ENCODE results near the gene ASB5.

Gene ASB5

DNA sequence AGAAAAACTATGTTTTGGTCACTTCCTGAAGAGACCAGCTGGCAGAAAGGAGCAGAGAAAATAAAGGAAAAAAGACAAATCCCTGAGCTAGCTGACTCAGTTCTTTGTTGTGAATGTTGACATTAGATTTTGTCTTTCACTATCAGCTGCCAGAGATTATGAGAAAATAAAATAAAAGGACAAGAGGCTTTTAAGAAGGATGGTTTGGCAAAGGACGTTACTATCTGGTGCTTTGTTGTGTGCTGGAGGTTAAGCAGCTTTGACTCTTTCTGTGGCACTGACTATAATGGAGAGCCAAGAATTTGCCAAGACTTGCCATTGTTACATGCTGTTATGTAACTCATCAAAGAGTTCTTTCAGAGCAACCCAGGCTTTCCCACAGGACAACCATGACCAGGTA is 12.1 kb downstream of the ASB5 start:
- Histone ChIP-seq H3K4me2 (ENCODE audit: low read depth, low read length, poor library complexity, severe bottlenecking) (no peak overlapping the region), H3K9me3 (ENCODE audit: insufficient read depth, low read depth, low read length) (no peaks in the 10 kb centered on the region), H3K9me2 (replicated peaks; ENCODE audit: low read depth, low read length) (no peaks in the 10 kb centered on the region), H3F3A (ENCODE audit: low read depth) (no peaks in the 10 kb centered on the region), H3K27me3 (ENCODE audit: insufficient read depth, low read length, poor library complexity, severe bottlenecking) (no peaks in the 10 kb centered on the region), H2AFZ (ENCODE audit: low read length) (no peak overlapping the region), H3K36me3 (ENCODE audit: insufficient read depth, low read length) (no peaks in the 10 kb centered on the region), H3K79me2 (ENCODE audit: insufficient read depth, low read length) (no peaks in the 10 kb centered on the region), H4K20me1 (ENCODE audit: insufficient read depth, low read length, poor library complexity, severe bottlenecking) (no peaks in the 10 kb centered on the region), H3K4me3 (ENCODE audit: low read length, poor library complexity, severe bottlenecking) (no peak overlapping the region), H3K9ac (ENCODE audit: low read depth, low read length, poor library complexity, severe bottlenecking) (no peak overlapping the region), H3K4me1 (ENCODE audit: insufficient read depth, low read length, poor library complexity, severe bottlenecking) (no peaks in the 10 kb centered on the region)
- TF ChIP-seq EZH2phosphoT487 (IDR thresholded peaks at IDR 0.05; ENCODE audit: borderline replicate concordance) = no peak
- TF ChIP-seq, protein P1, sequence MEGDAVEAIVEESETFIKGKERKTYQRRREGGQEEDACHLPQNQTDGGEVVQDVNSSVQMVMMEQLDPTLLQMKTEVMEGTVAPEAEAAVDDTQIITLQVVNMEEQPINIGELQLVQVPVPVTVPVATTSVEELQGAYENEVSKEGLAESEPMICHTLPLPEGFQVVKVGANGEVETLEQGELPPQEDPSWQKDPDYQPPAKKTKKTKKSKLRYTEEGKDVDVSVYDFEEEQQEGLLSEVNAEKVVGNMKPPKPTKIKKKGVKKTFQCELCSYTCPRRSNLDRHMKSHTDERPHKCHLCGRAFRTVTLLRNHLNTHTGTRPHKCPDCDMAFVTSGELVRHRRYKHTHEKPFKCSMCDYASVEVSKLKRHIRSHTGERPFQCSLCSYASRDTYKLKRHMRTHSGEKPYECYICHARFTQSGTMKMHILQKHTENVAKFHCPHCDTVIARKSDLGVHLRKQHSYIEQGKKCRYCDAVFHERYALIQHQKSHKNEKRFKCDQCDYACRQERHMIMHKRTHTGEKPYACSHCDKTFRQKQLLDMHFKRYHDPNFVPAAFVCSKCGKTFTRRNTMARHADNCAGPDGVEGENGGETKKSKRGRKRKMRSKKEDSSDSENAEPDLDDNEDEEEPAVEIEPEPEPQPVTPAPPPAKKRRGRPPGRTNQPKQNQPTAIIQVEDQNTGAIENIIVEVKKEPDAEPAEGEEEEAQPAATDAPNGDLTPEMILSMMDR (conservative IDR thresholded peaks at IDR 0.05; ENCODE audit: low read length) = no peak

DNA sequence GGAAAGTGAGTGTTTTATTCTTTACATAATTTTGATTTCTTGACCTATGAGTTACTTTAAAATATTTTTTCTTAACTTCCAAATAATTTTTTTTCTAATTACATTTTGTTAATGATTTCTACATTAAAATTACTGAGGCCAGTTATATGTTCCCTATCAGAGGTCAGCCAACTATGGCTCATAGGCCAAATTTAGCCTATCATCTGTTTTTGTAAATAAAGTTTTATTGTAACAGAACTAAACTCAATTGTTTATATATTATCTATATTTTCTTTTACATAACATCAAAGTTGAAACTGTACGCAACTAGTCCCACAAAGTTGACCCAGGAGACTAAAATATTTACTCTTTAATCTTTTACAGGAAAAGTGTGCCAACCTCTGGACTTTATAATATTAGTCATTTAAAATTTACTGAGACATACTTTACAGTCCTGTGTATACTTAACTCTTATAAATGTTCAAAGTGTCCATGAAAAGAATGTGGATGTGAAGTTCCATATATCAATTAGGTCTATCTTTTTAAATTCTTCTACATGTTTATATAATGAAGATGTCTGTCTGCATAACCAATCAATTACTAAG is 26.2 kb downstream of the ASB5 start:
- H3K79me2 ChIP-seq (ENCODE audit: insufficient read depth, low read length) = no peaks in the 10 kb centered on the region
- H3K4me3 ChIP-seq (ENCODE audit: low read length, poor library complexity, severe bottlenecking) = no peak overlapping the region
- no peak overlapping the region for H3K9ac ChIP-seq (ENCODE audit: low read depth, low read length, poor library complexity, severe bottlenecking)
- no peaks in the 10 kb centered on the region for H3K9me3 ChIP-seq (ENCODE audit: insufficient read depth, low read depth, low read length)
- H4K20me1 ChIP-seq (ENCODE audit: insufficient read depth, low read length, poor library complexity, severe bottlenecking) = no peaks in the 10 kb centered on the region
- TF ChIP-seq, protein P1 (conservative IDR thresholded peaks at IDR 0.05; ENCODE audit: low read length) = no peak
- no peak for TF ChIP-seq EZH2phosphoT487 (IDR thresholded peaks at IDR 0.05; ENCODE audit: borderline replicate concordance)
- H3K4me2 ChIP-seq (ENCODE audit: low read depth, low read length, poor library complexity, severe bottlenecking) = no peak overlapping the region
- no peak overlapping the region for H2AFZ ChIP-seq (ENCODE audit: low read length)
- H3K27me3 ChIP-seq (ENCODE audit: insufficient read depth, low read length, poor library complexity, severe bottlenecking) = no peaks in the 10 kb centered on the region
- no peaks in the 10 kb centered on the region for H3K4me1 ChIP-seq (ENCODE audit: insufficient read depth, low read length, poor library complexity, severe bottlenecking)
- H3F3A ChIP-seq (ENCODE audit: low read depth) = no peaks in the 10 kb centered on the region
- no peaks in the 10 kb centered on the region; the same call in 1 of the 2 replicates for H3K9me2 ChIP-seq (replicated peaks; ENCODE audit: low read depth, low read length)
- H3K36me3 ChIP-seq (ENCODE audit: insufficient read depth, low read length) = no peaks in the 10 kb centered on the region

DNA sequence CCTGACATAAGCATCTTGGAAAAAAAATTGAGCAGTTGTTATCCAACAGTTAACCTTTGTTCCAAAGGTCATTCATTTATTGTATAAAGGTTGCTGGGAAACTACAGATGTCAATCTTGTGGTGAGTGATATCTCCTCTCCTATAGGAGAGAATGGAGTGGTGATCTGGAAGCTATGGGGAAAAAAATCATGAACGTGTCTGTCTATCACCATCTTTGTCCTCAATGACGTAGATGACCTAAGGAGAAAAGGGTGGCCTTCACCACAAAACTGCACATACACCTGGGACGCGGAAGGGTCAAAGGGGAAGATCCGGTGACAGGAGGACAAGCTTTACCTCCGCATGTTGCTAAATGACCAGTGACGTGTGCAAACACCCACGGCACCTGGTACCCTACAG is 27.3 kb downstream of the ASB5 start:
- Histone ChIP-seq H3K4me2 (ENCODE audit: low read depth, low read length, poor library complexity, severe bottlenecking) (no peak overlapping the region), H3F3A (ENCODE audit: low read depth) (no peaks in the 10 kb centered on the region), H3K9ac (ENCODE audit: low read depth, low read length, poor library complexity, severe bottlenecking) (no peak overlapping the region), H3K27me3 (ENCODE audit: insufficient read depth, low read length, poor library complexity, severe bottlenecking) (no peaks in the 10 kb centered on the region), H3K79me2 (ENCODE audit: insufficient read depth, low read length) (no peaks in the 10 kb centered on the region), H3K4me3 (ENCODE audit: low read length, poor library complexity, severe bottlenecking) (no peak overlapping the region), H3K4me1 (ENCODE audit: insufficient read depth, low read length, poor library complexity, severe bottlenecking) (no peaks in the 10 kb centered on the region), H2AFZ (ENCODE audit: low read length) (no peak overlapping the region), H4K20me1 (ENCODE audit: insufficient read depth, low read length, poor library complexity, severe bottlenecking) (no peaks in the 10 kb centered on the region), H3K9me2 (replicated peaks; ENCODE audit: low read depth, low read length) (no peaks in the 10 kb centered on the region), H3K36me3 (ENCODE audit: insufficient read depth, low read length) (no peaks in the 10 kb centered on the region), H3K9me3 (ENCODE audit: insufficient read depth, low read depth, low read length) (no peaks in the 10 kb centered on the region)
- no peak for TF ChIP-seq EZH2phosphoT487 (IDR thresholded peaks at IDR 0.05; ENCODE audit: borderline replicate concordance)
- TF ChIP-seq, protein P1 (conservative IDR thresholded peaks at IDR 0.05; ENCODE audit: low read length) = no peak
